ENCODE results near the gene PRKCH.

The PRKCH gene

GRCh38 chr14:61472801-61473376 is 151.5 kb downstream of the PRKCH start:
- no peak for TF ChIP-seq GLIS2 (tag by site-specific recombination; IDR thresholded peaks at IDR 0.05)
- TF ChIP-seq PBX3 (CRISPR knock-in tag; IDR thresholded peaks at IDR 0.05): no peak
- TF ChIP-seq ZNF488 (tag by site-specific recombination; IDR thresholded peaks at IDR 0.05): no peak
- no peak for TF ChIP-seq MEIS1 (CRISPR knock-in tag; IDR thresholded peaks at IDR 0.05; ENCODE audit: borderline replicate concordance)
- no peak for TF ChIP-seq ZNF292 (tag by site-specific recombination; IDR thresholded peaks at IDR 0.05; ENCODE audit: borderline replicate concordance, low read depth)
- TF ChIP-seq ATF2 (tag by site-specific recombination; IDR thresholded peaks at IDR 0.05; ENCODE audit: low read depth): no peak
- no peak for TF ChIP-seq ZNF626 (tag by site-specific recombination; IDR thresholded peaks at IDR 0.05)
- ChIA-PET CTCF (no interaction called here), POLR2A (no interaction called here)
- Histone ChIP-seq H3K27ac (ENCODE audit: extremely low read depth, low read depth, low read length) (no peak overlapping the region), H3K9me3 (ENCODE audit: control insufficient read depth, insufficient read depth, low read depth, low read length) (no peaks in the 10 kb centered on the region), H3K36me3 (ENCODE audit: control insufficient read depth in 2 of 2, insufficient read depth in 1 of 2, low read length in 2 of 2) (no peaks in the 10 kb centered on the region), H3K4me3 (ENCODE audit: low read depth, low read length) (no peak overlapping the region), H3K4me1 (ENCODE audit: control insufficient read depth, insufficient read depth, low read length) (peaks cover 22% of the 10 kb centered on the region)

- Histone ChIP-seq H3K4me3 (ENCODE audit: low read depth, low read length) (no peak overlapping the region), H3K4me1 (ENCODE audit: control insufficient read depth, insufficient read depth, low read length) (peaks cover 22% of the 10 kb centered on the region), H3K36me3 (ENCODE audit: control insufficient read depth in 2 of 2, insufficient read depth in 1 of 2, low read length in 2 of 2) (no peaks in the 10 kb centered on the region), H3K27ac (ENCODE audit: extremely low read depth, low read depth, low read length) (no peak overlapping the region), H3K9me3 (ENCODE audit: control insufficient read depth, insufficient read depth, low read depth, low read length) (no peaks in the 10 kb centered on the region)
- ChIA-PET CTCF (interaction anchor here (0.7 to 1.9 kb wide), 4 partner anchors 12 to 224 kb away, joined by 3 to 4 read pairs (median 3); no protein-coding TSS in a partner anchor), POLR2A (no interaction called here)
- TF ChIP-seq REST (tag by site-specific recombination; IDR thresholded peaks at IDR 0.05) (no peak), FEZF1 (tag by site-specific recombination; IDR thresholded peaks at IDR 0.05) (no peak), ZNF530 (tag by site-specific recombination; IDR thresholded peaks at IDR 0.05; ENCODE audit: low read depth) (no peak), ZNF354C (tag by site-specific recombination; IDR thresholded peaks at IDR 0.05; ENCODE audit: borderline replicate concordance, low read depth) (no peak), ZNF701 (tag by site-specific recombination; IDR thresholded peaks at IDR 0.05) (no peak)
Measured at GRCh38 chr14:61474015-61474414, 152.6 kb downstream of the PRKCH start.

GRCh38 chr14:61474701-61475100 is 153.3 kb downstream of the PRKCH start:
- H3K4me3 ChIP-seq (ENCODE audit: low read depth, low read length): no peak overlapping the region
- peaks cover 22% of the 10 kb centered on the region for H3K4me1 ChIP-seq (ENCODE audit: control insufficient read depth, insufficient read depth, low read length)
- POLR2A ChIA-PET: no interaction called here
- no peaks in the 10 kb centered on the region for H3K9me3 ChIP-seq (ENCODE audit: control insufficient read depth, insufficient read depth, low read depth, low read length)
- H3K36me3 ChIP-seq (ENCODE audit: control insufficient read depth in 2 of 2, insufficient read depth in 1 of 2, low read length in 2 of 2): no peaks in the 10 kb centered on the region
- H3K27ac ChIP-seq (ENCODE audit: extremely low read depth, low read depth, low read length): no peak overlapping the region
- CTCF ChIA-PET: interaction anchor here (0.7 to 2.9 kb wide), 16 partner anchors 9 to 652 kb away, joined by 3 to 11 read pairs (median 3); no protein-coding TSS in a partner anchor
- no peak for TF ChIP-seq ZBTB8A (tag by site-specific recombination; IDR thresholded peaks at IDR 0.05)
- no peak for TF ChIP-seq ZNF404 (tag by site-specific recombination; IDR thresholded peaks at IDR 0.05)
- no peak for TF ChIP-seq ZNF138 (tag by site-specific recombination; IDR thresholded peaks at IDR 0.05; ENCODE audit: borderline replicate concordance)
- no peak for TF ChIP-seq ZNF266 (tag by site-specific recombination; IDR thresholded peaks at IDR 0.05; ENCODE audit: low read depth)
- TF ChIP-seq ZNF37A (tag by site-specific recombination; IDR thresholded peaks at IDR 0.05): no peak
- TF ChIP-seq HIC1 (tag by site-specific recombination; IDR thresholded peaks at IDR 0.05): no peak
- TF ChIP-seq ZNF747 (tag by site-specific recombination; IDR thresholded peaks at IDR 0.05): no peak
- TF ChIP-seq ZNF610 (tag by site-specific recombination; IDR thresholded peaks at IDR 0.05; ENCODE audit: borderline replicate concordance): no peak
